HFFc6 (cell line): ENCODE data around the gene ZFYVE19. TPM values are rescaled to one million over a fixed set of nuclear protein-coding genes. Genes with fewer than 3 reads are reported as not detected.

Source experiments
- DNase-seq: peaks from one replicate; pipeline ENCODE4 v3.0.0-alpha.2; 2018
- H3K27ac Mint-ChIP-seq: 2 replicates; pipeline ENCODE4 v1.8.0; 2020; ENCODE audit warnings: mild to moderate bottlenecking, mixed read lengths
- H3K27me3 Mint-ChIP-seq: 2 replicates; pipeline ENCODE4 v1.8.0; 2021; ENCODE audit warnings: mild to moderate bottlenecking, moderate library complexity, mixed read lengths; ENCODE audit not compliant: insufficient read depth
- H3K36me3 Mint-ChIP-seq: 2 replicates; pipeline ENCODE4 v1.8.0; 2021; ENCODE audit warnings: low read depth, mixed read lengths
- H3K4me1 Mint-ChIP-seq: 2 replicates; pipeline ENCODE4 v1.8.0; 2020; ENCODE audit warnings: low read depth, mixed read lengths
- H3K4me3 Mint-ChIP-seq: 2 replicates; pipeline ENCODE4 v1.8.0; 2020; ENCODE audit warnings: mild to moderate bottlenecking, moderate library complexity, mixed read lengths
- H3K9me3 Mint-ChIP-seq: 2 replicates; pipeline ENCODE4 v1.8.0; 2020; ENCODE audit warnings: mild to moderate bottlenecking, mixed read lengths
- total RNA-seq, 6 experiments: library from RNA; stranded (reverse); fragmentation: NEBNext Ultra II Directional; extraction: Animal tissue kit (Norgen Biotek cat#: 25700); gene quantifications; 2 replicates in 1 of 6; 3 replicates in 5 of 6; pipeline ENCODE4 v1.2.3, GENCODE V29; 2021
- TF ChIP-seq, protein P1 (sequence below): fragments of 200-600 bp; sonication (generic); IDR thresholded peaks from 2 replicates; pipeline ENCODE4 v1.5.0; 2021; ENCODE audit warnings: antibody characterized with exemption, mild to moderate bottlenecking

ZFYVE19 gene
- total RNA-seq, 6 experiments from 2014 or later, result 10.7 to 13.5 (median 12.1) TPM

DNA sequence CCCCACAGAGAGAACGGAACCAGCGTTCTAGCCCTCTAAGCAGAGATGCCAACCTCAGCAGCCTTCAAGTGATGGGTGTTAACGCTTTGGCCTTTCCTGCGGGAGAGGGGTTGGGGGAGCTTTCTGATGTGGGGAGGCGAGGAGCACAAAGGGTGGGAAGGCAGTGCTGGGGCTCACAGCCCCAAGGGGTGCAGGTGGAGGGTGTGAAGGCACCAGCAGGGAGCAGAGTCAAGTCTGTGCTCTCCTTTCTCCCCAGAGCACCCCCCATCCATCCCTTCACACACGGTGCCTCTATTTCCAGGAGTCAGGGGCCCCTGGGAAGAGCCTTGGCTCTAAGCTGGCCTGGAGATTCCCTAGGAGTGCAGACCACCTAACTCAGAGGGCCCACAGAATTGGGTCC is 33.0 kb upstream of the ZFYVE19 start:
- H3K9me3 Mint-ChIP-seq, result no peaks in the 10 kb centered on the region
- H3K4me3 Mint-ChIP-seq, result no peak overlapping the region
- DNase-seq, result no peak
- TF ChIP-seq, protein P1, sequence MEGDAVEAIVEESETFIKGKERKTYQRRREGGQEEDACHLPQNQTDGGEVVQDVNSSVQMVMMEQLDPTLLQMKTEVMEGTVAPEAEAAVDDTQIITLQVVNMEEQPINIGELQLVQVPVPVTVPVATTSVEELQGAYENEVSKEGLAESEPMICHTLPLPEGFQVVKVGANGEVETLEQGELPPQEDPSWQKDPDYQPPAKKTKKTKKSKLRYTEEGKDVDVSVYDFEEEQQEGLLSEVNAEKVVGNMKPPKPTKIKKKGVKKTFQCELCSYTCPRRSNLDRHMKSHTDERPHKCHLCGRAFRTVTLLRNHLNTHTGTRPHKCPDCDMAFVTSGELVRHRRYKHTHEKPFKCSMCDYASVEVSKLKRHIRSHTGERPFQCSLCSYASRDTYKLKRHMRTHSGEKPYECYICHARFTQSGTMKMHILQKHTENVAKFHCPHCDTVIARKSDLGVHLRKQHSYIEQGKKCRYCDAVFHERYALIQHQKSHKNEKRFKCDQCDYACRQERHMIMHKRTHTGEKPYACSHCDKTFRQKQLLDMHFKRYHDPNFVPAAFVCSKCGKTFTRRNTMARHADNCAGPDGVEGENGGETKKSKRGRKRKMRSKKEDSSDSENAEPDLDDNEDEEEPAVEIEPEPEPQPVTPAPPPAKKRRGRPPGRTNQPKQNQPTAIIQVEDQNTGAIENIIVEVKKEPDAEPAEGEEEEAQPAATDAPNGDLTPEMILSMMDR, result no peak
- H3K27ac Mint-ChIP-seq, result no peak overlapping the region
- peaks cover 13% of the 10 kb centered on the region for H3K36me3 Mint-ChIP-seq
- peaks cover 19% of the 10 kb centered on the region for H3K4me1 Mint-ChIP-seq
- H3K27me3 Mint-ChIP-seq, result peaks cover 4% of the 10 kb centered on the region

- H3K4me1 Mint-ChIP-seq, result peaks cover 11% of the 10 kb centered on the region
- TF ChIP-seq, protein P1, result no peak
- H3K4me3 Mint-ChIP-seq, result no peak overlapping the region
- H3K27me3 Mint-ChIP-seq, result peaks cover 2% of the 10 kb centered on the region; the same call in 1 of the 2 replicates
- no peaks in the 10 kb centered on the region for H3K9me3 Mint-ChIP-seq
- H3K36me3 Mint-ChIP-seq, result peaks cover 19% of the 10 kb centered on the region
- no peak for DNase-seq
- no peak overlapping the region for H3K27ac Mint-ChIP-seq
Observed at GRCh38 chr15:40775007-40775406, 31.9 kb upstream of the ZFYVE19 start.

GRCh38 chr15:40775740-40776536 is 31.0 kb upstream of the ZFYVE19 start:
- H3K4me1 Mint-ChIP-seq, result peaks cover 9% of the 10 kb centered on the region
- no peak for DNase-seq
- no peak overlapping the region for H3K27ac Mint-ChIP-seq
- H3K27me3 Mint-ChIP-seq, result peaks cover 2% of the 10 kb centered on the region; the same call in 1 of the 2 replicates
- H3K9me3 Mint-ChIP-seq, result no peaks in the 10 kb centered on the region
- peaks cover 19% of the 10 kb centered on the region for H3K36me3 Mint-ChIP-seq
- no peak overlapping the region for H3K4me3 Mint-ChIP-seq
- TF ChIP-seq, protein P1, result no peak

DNA sequence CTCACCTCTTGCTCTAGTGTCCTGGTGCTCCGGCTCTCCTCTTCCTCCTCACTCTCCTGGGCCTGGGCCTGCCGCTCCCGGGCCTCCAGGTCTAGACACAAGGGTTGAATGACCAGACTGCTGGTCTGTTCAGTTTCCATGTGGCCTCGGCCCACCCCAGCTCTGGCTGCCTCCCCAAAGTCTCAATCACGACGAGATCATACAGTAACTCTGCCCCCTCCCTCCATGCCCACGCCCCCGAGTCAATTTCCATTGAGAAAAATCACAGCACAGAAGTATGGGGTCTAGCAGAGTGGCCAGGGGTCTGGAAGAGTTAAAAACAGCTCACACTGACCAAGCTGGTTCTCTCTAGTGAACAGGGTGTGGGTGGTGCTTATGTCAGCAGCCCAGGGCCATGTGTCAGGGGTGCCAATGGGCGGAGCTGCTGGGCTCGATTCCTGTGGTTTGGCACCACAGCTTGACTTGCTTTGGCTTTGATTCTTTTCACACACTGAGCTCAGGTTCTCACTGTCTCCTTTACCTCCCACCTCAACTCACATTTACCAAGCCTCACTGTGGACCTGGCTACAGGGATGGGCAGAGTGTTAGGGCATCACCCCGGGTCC is 30.2 kb upstream of the ZFYVE19 start:
- TF ChIP-seq, protein P1, result no peak
- H3K4me3 Mint-ChIP-seq, result no peak overlapping the region
- DNase-seq, result peak; percentile 46
- peaks cover 19% of the 10 kb centered on the region for H3K36me3 Mint-ChIP-seq
- peaks cover 2% of the 10 kb centered on the region; the same call in 1 of the 2 replicates for H3K27me3 Mint-ChIP-seq
- H3K27ac Mint-ChIP-seq, result peak overlapping the region; percentile 82
- peaks cover 9% of the 10 kb centered on the region for H3K4me1 Mint-ChIP-seq
- no peaks in the 10 kb centered on the region for H3K9me3 Mint-ChIP-seq

DNA sequence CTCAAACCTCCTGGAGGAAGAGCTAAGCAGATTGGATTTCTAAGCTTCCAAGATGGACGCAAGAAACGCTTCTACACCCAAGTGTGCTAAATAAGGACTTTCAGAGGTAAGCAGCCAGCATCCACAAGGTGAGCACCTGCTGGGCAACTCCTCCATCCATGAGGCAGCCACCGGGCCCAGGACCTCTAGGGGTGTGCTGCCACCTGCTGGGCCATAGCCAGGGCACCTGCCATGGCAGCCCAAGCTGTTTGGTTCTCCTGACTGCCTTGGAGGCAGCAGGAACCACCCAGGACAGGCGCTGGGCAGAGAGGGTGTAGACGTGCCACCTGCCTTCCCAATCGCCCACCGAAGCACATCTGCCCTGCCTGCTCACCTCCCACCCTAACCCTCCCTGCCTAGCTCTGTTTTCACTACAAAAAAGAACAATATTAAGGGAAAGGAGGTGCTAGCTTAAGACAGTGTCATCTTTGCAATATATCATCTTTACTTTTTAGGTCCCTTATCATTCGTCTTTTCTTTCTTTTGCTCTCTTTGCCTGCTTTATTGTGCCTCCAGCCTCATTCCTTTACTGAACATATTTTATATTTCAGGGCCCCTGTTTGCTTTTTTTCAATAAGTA is 24.2 kb upstream of the ZFYVE19 start:
- DNase-seq, result no peak
- TF ChIP-seq, protein P1, result peak; percentile 74
- peaks cover 10% of the 10 kb centered on the region for H3K4me1 Mint-ChIP-seq
- H3K27me3 Mint-ChIP-seq, result no peaks in the 10 kb centered on the region
- no peaks in the 10 kb centered on the region for H3K9me3 Mint-ChIP-seq
- peaks cover 6% of the 10 kb centered on the region; the same call in 1 of the 2 replicates for H3K36me3 Mint-ChIP-seq
- H3K4me3 Mint-ChIP-seq, result no peak overlapping the region
- H3K27ac Mint-ChIP-seq, result no peak overlapping the region
